Neural cell (in vitro differentiated cells): Measurements from ENCODE around the gene SHD. TPM values are rescaled to one million over a fixed set of nuclear protein-coding genes. Genes with fewer than 3 reads are reported as not detected.

Experiments
- H2AFZ ChIP-seq: fragments of 200-600, 300-800 bp; sonication (generic), shearing (Covaris generic); 2 replicates; pipeline ENCODE4 v1.6.0; 2014; ENCODE audit warnings: low read depth, mild to moderate bottlenecking, antibody characterized with exemption, low read length, moderate library complexity
- H3F3A ChIP-seq: fragments of 200-600 bp; shearing (Covaris generic); 2 replicates; pipeline ENCODE4 v1.6.1; 2016; ENCODE audit warnings: mild to moderate bottlenecking, moderate library complexity, mixed read lengths, antibody characterized with exemption, low read length; ENCODE audit not compliant: insufficient read depth, poor library complexity, severe bottlenecking
- H3K27ac ChIP-seq: fragments of 200-600, 300-800 bp; sonication (generic), shearing (Covaris generic); 2 replicates; pipeline ENCODE4 v1.5.1; 2014; ENCODE audit warnings: mild to moderate bottlenecking, low read length, moderate library complexity
- H3K27me3 ChIP-seq: fragments of 300-800, 200-600 bp; sonication (generic), shearing (Covaris generic); 2 replicates; pipeline ENCODE4 v1.6.0; 2014; ENCODE audit warnings: mild to moderate bottlenecking, low read depth, low read length, moderate library complexity; ENCODE audit not compliant: insufficient read depth
- H3K36me3 ChIP-seq: fragments of 300-800, 200-600 bp; sonication (generic), shearing (Covaris generic); 2 replicates; pipeline ENCODE4 v1.5.1; 2014; ENCODE audit warnings: mild to moderate bottlenecking, antibody characterized with exemption, low read length, moderate library complexity; ENCODE audit not compliant: insufficient read depth
- H3K4me2 ChIP-seq: fragments of 300-800, 200-600 bp; sonication (generic), shearing (Covaris generic); 2 replicates; pipeline ENCODE4 v1.6.0; 2014; ENCODE audit warnings: mild to moderate bottlenecking, low read length
- H3K4me3 ChIP-seq: fragments of 300-800, 200-600 bp; sonication (generic), shearing (Covaris generic); 2 replicates; pipeline ENCODE4 v1.5.1; 2014; ENCODE audit warnings: mild to moderate bottlenecking, low read length, moderate library complexity
- H3K79me2 ChIP-seq: fragments of 200-600 bp; shearing (Covaris generic); replicated peaks from 2 replicates; pipeline ENCODE4 v1.6.0; 2014; ENCODE audit warnings: mild to moderate bottlenecking, low read length, moderate library complexity; ENCODE audit not compliant: insufficient read depth
- H3K9ac ChIP-seq: fragments of 300-800, 200-600 bp; sonication (generic), shearing (Covaris generic); 2 replicates; pipeline ENCODE4 v1.6.1; 2016; ENCODE audit warnings: mild to moderate bottlenecking, low read length, mixed read lengths
- H3K9me2 ChIP-seq: fragments of 200-600 bp; shearing (Covaris generic); 2 replicates; pipeline ENCODE4 v1.6.1; 2016; ENCODE audit warnings: mild to moderate bottlenecking, low read length, mixed read lengths; ENCODE audit not compliant: insufficient read depth
- H3K9me3 ChIP-seq: fragments of 200-600, 300-800 bp; sonication (generic), shearing (Covaris generic); 2 replicates; pipeline ENCODE4 v1.6.1; 2016; ENCODE audit warnings: mild to moderate bottlenecking, mixed run types, low read length, moderate library complexity, mixed read lengths
- H4K20me1 ChIP-seq: fragments of 200-600 bp; shearing (Covaris generic); 2 replicates; pipeline ENCODE4 v1.6.1; 2016; ENCODE audit warnings: mild to moderate bottlenecking, mixed run types; ENCODE audit not compliant: insufficient read depth
- EP300 ChIP-seq: fragments of 450-650 bp; conservative IDR thresholded peaks from 2 replicates; pipeline ENCODE4 v1.6.1; 2014; ENCODE audit warnings: antibody characterized with exemption, mild to moderate bottlenecking, moderate library complexity; ENCODE audit not compliant: poor library complexity, severe bottlenecking
- MXI1 ChIP-seq: fragments of 450-650 bp; conservative IDR thresholded peaks from 2 replicates; pipeline ENCODE4 v1.6.1; 2014; ENCODE audit warnings: antibody characterized with exemption, mild to moderate bottlenecking; ENCODE audit not compliant: poor library complexity, severe bottlenecking
- RAD21 ChIP-seq: fragments of 450-650 bp; conservative IDR thresholded peaks from 2 replicates; pipeline ENCODE4 v1.6.1; 2014; ENCODE audit warnings: antibody characterized with exemption, mild to moderate bottlenecking, moderate library complexity
- REST ChIP-seq: IDR thresholded peaks from 2 replicates; pipeline ENCODE4 v1.6.1; 2012; ENCODE audit warnings: borderline replicate concordance
- SMC3 ChIP-seq: fragments of 450-650 bp; conservative IDR thresholded peaks from 2 replicates; pipeline ENCODE4 v1.6.1; 2014; ENCODE audit warnings: antibody characterized with exemption, mild to moderate bottlenecking, moderate library complexity; ENCODE audit not compliant: poor library complexity
- TAF1 ChIP-seq: IDR thresholded peaks from 2 replicates; pipeline ENCODE4 v1.6.1; 2012; ENCODE audit warnings: low read depth
- polyA plus RNA-seq: library from polyadenylated mRNA; depleted of rRNA; stranded (reverse); fragments of >200 nt; gene quantifications from 2 replicates; pipeline ENCODE4 v1.2.3, GENCODE V29; 2014
- TF ChIP-seq, protein P1 (sequence below): fragments of 450-650 bp; IDR thresholded peaks from 2 replicates; pipeline ENCODE4 v1.5.1; 2014; ENCODE audit warnings: antibody characterized with exemption, mild to moderate bottlenecking, moderate library complexity; ENCODE audit not compliant: poor library complexity, severe bottlenecking

SHD gene
- polyA plus RNA-seq, 1 donor from 2014 or later: 188 TPM

DNA sequence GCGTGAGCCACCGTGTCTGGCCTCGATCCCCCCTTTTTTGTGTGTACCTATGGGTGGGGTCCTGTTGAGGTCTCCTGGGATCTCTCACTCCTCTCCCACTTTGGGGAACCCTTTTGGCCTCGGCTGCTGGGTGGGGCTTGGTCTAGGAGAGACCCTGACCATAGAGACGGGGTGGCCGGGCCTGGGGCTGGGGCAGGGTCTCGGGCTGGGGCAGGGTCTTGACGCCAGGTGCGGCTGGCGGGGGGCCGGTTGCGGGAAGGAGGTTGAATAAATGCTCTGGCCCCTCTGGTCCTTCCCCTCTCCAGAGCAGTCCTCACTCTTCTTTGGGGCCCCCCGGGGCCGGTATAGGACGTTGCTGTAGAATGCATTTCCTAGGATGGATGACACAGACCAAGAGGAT lies 13.4 kb downstream of the SHD start:
- H2AFZ ChIP-seq: no peak overlapping the region
- no peak for TF ChIP-seq MXI1
- TF ChIP-seq, protein P1, sequence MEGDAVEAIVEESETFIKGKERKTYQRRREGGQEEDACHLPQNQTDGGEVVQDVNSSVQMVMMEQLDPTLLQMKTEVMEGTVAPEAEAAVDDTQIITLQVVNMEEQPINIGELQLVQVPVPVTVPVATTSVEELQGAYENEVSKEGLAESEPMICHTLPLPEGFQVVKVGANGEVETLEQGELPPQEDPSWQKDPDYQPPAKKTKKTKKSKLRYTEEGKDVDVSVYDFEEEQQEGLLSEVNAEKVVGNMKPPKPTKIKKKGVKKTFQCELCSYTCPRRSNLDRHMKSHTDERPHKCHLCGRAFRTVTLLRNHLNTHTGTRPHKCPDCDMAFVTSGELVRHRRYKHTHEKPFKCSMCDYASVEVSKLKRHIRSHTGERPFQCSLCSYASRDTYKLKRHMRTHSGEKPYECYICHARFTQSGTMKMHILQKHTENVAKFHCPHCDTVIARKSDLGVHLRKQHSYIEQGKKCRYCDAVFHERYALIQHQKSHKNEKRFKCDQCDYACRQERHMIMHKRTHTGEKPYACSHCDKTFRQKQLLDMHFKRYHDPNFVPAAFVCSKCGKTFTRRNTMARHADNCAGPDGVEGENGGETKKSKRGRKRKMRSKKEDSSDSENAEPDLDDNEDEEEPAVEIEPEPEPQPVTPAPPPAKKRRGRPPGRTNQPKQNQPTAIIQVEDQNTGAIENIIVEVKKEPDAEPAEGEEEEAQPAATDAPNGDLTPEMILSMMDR: no peak
- no peaks in the 10 kb centered on the region for H3K27me3 ChIP-seq
- no peaks in the 10 kb centered on the region for H3F3A ChIP-seq
- H3K4me3 ChIP-seq: no peak overlapping the region
- H3K9ac ChIP-seq: no peak overlapping the region
- H3K79me2 ChIP-seq: no peaks in the 10 kb centered on the region
- no peaks in the 10 kb centered on the region for H3K9me2 ChIP-seq
- no peaks in the 10 kb centered on the region for H3K36me3 ChIP-seq
- no peak overlapping the region for H3K27ac ChIP-seq
- H3K9me3 ChIP-seq: no peaks in the 10 kb centered on the region
- no peaks in the 10 kb centered on the region for H4K20me1 ChIP-seq
- H3K4me2 ChIP-seq: no peak overlapping the region

- Histone ChIP-seq H3K4me3 (no peak overlapping the region), H3K27ac (no peak overlapping the region), H2AFZ (no peak overlapping the region), H3K79me2 (no peaks in the 10 kb centered on the region), H3K9me3 (no peaks in the 10 kb centered on the region), H3K36me3 (no peaks in the 10 kb centered on the region), H3K4me2 (no peak overlapping the region), H4K20me1 (no peaks in the 10 kb centered on the region), H3K9me2 (no peaks in the 10 kb centered on the region), H3F3A (no peaks in the 10 kb centered on the region), H3K9ac (no peak overlapping the region), H3K27me3 (no peaks in the 10 kb centered on the region)
- TF ChIP-seq RAD21: no peak
- TF ChIP-seq SMC3: no peak
- TF ChIP-seq, protein P1: no peak
- no peak for TF ChIP-seq EP300
- no peak for TF ChIP-seq TAF1
- no peak for TF ChIP-seq MXI1
- TF ChIP-seq REST: no peak
Observed at GRCh38 chr19:4294389-4294788, 15.3 kb downstream of the SHD start.
